GM12878 (cell line): ENCODE data around the gene MAGI2. TPM values are rescaled to one million over a fixed set of nuclear protein-coding genes. Genes with fewer than 3 reads are reported as not detected.

ENCODE experiments used
- ATAC-seq: fragments of 200-7000 bp; cut with Tn5 transposase; 3 replicates; pipeline ENCODE4 v1.9.1; 2020; ENCODE audit warnings: mild to moderate bottlenecking, moderate library complexity
- BruUV-seq: library from RNA; stranded (reverse); fragments of 400-500 nt; replicated peaks from 2 replicates; lab custom pipeline; 2021; lab: Mats Ljungman, UMichigan
- CTCF ChIA-PET: fragments of 300-600 bp; sonication (Branson Sonifier 250); formaldehyde crosslinking; extraction: SDS; loops from one replicate; lab custom pipeline; 2021; ENCODE audit warnings: inconsistent platforms; lab: Yijun Ruan, JAX
- POLR2A ChIA-PET: fragments of 350-600 bp; formaldehyde crosslinking; extraction: SDS; loops from one replicate; lab custom pipeline; 2021; ENCODE audit warnings: inconsistent platforms; lab: Charles Lee
- RAD21 ChIA-PET: fragments of 300-600 bp; sonication (Branson Sonifier 250); formaldehyde crosslinking; loops from one replicate; lab custom pipeline; 2023; ENCODE audit warnings: antibody characterized with exemption; ENCODE audit not compliant: unreplicated experiment; lab: Charles Lee
- SMC1A ChIA-PET: fragments of 300-600 bp; sonication (Branson Sonifier 250); formaldehyde crosslinking; loops from one replicate; lab custom pipeline; 2023; ENCODE audit not compliant: unreplicated experiment, uncharacterized antibody; lab: Charles Lee
- DNase-seq: peaks from one replicate; pipeline ENCODE4 v3.0.0-alpha.2; 2011; ENCODE audit warnings: low read depth, low spot score
- FAIRE-seq: peaks from 3 replicates; lab custom pipeline; 2011; peaks lifted over from hg19 to GRCh38; lab: Jason Lieb, UNC
- H2AFZ ChIP-seq: 2 replicates; pipeline ENCODE4 v1.6.0; 2011; ENCODE audit warnings: low read depth, low read length, control low read depth; ENCODE audit not compliant: control insufficient read depth
- H3K27ac ChIP-seq: 2 replicates; pipeline ENCODE4 v1.5.1; 2011; ENCODE audit warnings: control low read depth; ENCODE audit not compliant: control insufficient read depth, insufficient read depth
- H3K27me3 ChIP-seq, 2 experiments: replicated peaks in 1 of 2; 2 replicates each; pipeline versions ENCODE4 v1.6.0 to v1.6.1; 2011; ENCODE audit warnings: low read length in 1 of 2; ENCODE audit not compliant: control insufficient read depth in 2 of 2, insufficient read depth in 2 of 2
- H3K36me3 ChIP-seq, 2 experiments: 2 replicates each; pipeline ENCODE4 v1.5.1; 2011; ENCODE audit warnings: low read length in 1 of 2; ENCODE audit not compliant: control insufficient read depth in 2 of 2, insufficient read depth in 2 of 2
- H3K4me1 ChIP-seq: 2 replicates; pipeline ENCODE4 v1.6.1; 2011; ENCODE audit warnings: mild to moderate bottlenecking, low read length, moderate library complexity, mixed read lengths; ENCODE audit not compliant: control insufficient read depth, insufficient read depth
- H3K4me2 ChIP-seq: 2 replicates; pipeline ENCODE4 v1.6.0; 2011; ENCODE audit warnings: control low read depth; ENCODE audit not compliant: control insufficient read depth, insufficient read depth
- H3K4me3 ChIP-seq: fragments of 200-600 bp; sonication (generic); 2 replicates; pipeline ENCODE4 v1.5.1; 2016
- H3K79me2 ChIP-seq: 2 replicates; pipeline ENCODE4 v1.6.0; 2011; ENCODE audit warnings: low read length; ENCODE audit not compliant: control insufficient read depth, insufficient read depth
- H3K9ac ChIP-seq: 2 replicates; pipeline ENCODE4 v1.8.0; 2011; ENCODE audit warnings: low read length, control low read depth, mixed read lengths; ENCODE audit not compliant: control insufficient read depth, insufficient read depth
- H3K9me3 ChIP-seq: replicated peaks from 3 replicates; pipeline ENCODE4 v1.5.1; 2011; ENCODE audit warnings: mild to moderate bottlenecking, low read length; ENCODE audit not compliant: control insufficient read depth, insufficient read depth
- H4K20me1 ChIP-seq: 2 replicates; pipeline ENCODE4 v1.6.0; 2011; ENCODE audit not compliant: control insufficient read depth, insufficient read depth
- BCL11A ChIP-seq: IDR thresholded peaks from 2 replicates; pipeline ENCODE4 v1.6.1; 2011; ENCODE audit warnings: low read depth, low read length
- CTCF ChIP-seq, 3 experiments: IDR thresholded peaks in 2 of 3; conservative IDR thresholded peaks in 1 of 3; 2 replicates each; pipeline ENCODE4 v1.5.1; 2011; ENCODE audit warnings: low read depth in 3 of 3, low read length in 3 of 3, mild to moderate bottlenecking in 3 of 3, control low read depth in 2 of 3, moderate library complexity in 2 of 3, inconsistent platforms in 1 of 3, mixed read lengths in 1 of 3; ENCODE audit not compliant: control insufficient read depth in 2 of 3, insufficient read depth in 1 of 3; ENCODE audit errors: extremely low read depth in 1 of 3
- DPF2 ChIP-seq: fragments of 450-650 bp; IDR thresholded peaks from 2 replicates; pipeline ENCODE4 v1.6.1; 2017; ENCODE audit warnings: mild to moderate bottlenecking
- POLR2AphosphoS2 ChIP-seq: IDR thresholded peaks from 2 replicates; pipeline ENCODE4 v1.6.1; 2011; ENCODE audit warnings: low read depth, mild to moderate bottlenecking, low read length, improper control_type of control experiment, moderate library complexity
- WGBS: methylation state at CpG from one replicate; pipeline ENCODE4 v1.1.6; 2016; ENCODE audit warnings: low lambda C conversion rate; ENCODE audit not compliant: insufficient replicate concordance, insufficient coverage; ENCODE audit errors: missing lambda C conversion rate; 5-methylcytosine and 5-hydroxymethylcytosine counted together
- in situ Hi-C: fragments of 300-500 bp; cut with MboI; formaldehyde crosslinking; loops from 9 replicates; pipeline ENCODE4 v1.14.3; 2018; ENCODE audit warnings: mixed read lengths
- intact Hi-C: fragments of 100-400 bp; cut with micrococcal nuclease; formaldehyde crosslinking; loops from one replicate; pipeline ENCODE4 v1.14.2; 2022; ENCODE audit not compliant: unreplicated experiment
- polyA plus RNA-seq, 11 experiments: library from polyadenylated mRNA; depleted of rRNA in 4 of 11; unstranded in 6 of 11; stranded (reverse) in 5 of 11; fragments of >200 nt; fragmentation: Nextera tagmentation in 4 of 11; fragmentation: Illumina TruSeq in 1 of 11; extraction: Ambion mirVana in 4 of 11; extraction: Trizol in 1 of 11; gene quantifications; 1 replicate in 1 of 11; 2 replicates in 10 of 11; pipeline versions ENCODE4 v1.2.1 to v1.2.3, GENCODE V29; 2011 to 2016; ENCODE audit warnings: inconsistent platforms in 2 of 11, missing spikeins in 2 of 11, low read depth in 1 of 11
- total RNA-seq, 4 experiments: library from RNA; depleted of rRNA in 3 of 4; stranded (reverse); fragments of >200 nt in 3 of 4; fragmentation: Illumina TruSeq in 1 of 4; extraction: Trizol in 1 of 4; gene quantifications; 2 replicates each; pipeline versions ENCODE4 v1.2.1 to v1.2.3, GENCODE V29; 2013 to 2021

MAGI2 gene
- total and polyA plus RNA-seq, 10 of the 15 experiments (the other 5 are each of a cell fraction or from before 2014, with no cell fraction given), result 0.01 to 0.31 (median 0.05) TPM; not detected in 2

- FAIRE-seq (no peak), ATAC-seq (no peak), DNase-seq (no peak)
- ChIA-PET POLR2A (no interaction called here), SMC1A (interaction anchor here (1.1 kb wide), 1 partner anchor 44 kb away, joined by 3 read pairs; no protein-coding TSS in a partner anchor), RAD21 (no interaction called here), CTCF (interaction anchor here (0.9 to 1.3 kb wide), 2 partner anchors 10 to 300 kb away, joined by 3 to 4 read pairs; no protein-coding TSS in a partner anchor)
- no TSS peak for BruUV-seq
- no peaks in the 10 kb centered on the region for H3K4me1 ChIP-seq
- H3K79me2 ChIP-seq, result no peaks in the 10 kb centered on the region
- WGBS, result 100% methylated on average over 1 of the region's 1 CpG
- no peak overlapping the region for H3K4me2 ChIP-seq
- intact Hi-C loops (no loop called here), in situ Hi-C loops (no loop called here)
- H3K27ac ChIP-seq, result no peak overlapping the region
- H2AFZ ChIP-seq, result no peak overlapping the region
- no peak overlapping the region for H3K4me3 ChIP-seq
- no peaks in the 10 kb centered on the region for H3K9me3 ChIP-seq
- H4K20me1 ChIP-seq, result no peaks in the 10 kb centered on the region
- H3K27me3 ChIP-seq, result no peaks in the 10 kb centered on the region
- H3K9ac ChIP-seq, result no peak overlapping the region
- no peaks in the 10 kb centered on the region for H3K36me3 ChIP-seq
- no peak for TF ChIP-seq POLR2AphosphoS2
- TF ChIP-seq CTCF (IDR thresholded peaks at IDR 0.05 in 2 of 3, conservative IDR thresholded peaks at IDR 0.05 in 1 of 3; ENCODE audit: control insufficient read depth in 2 of 3, extremely low read depth in 1 of 3, insufficient read depth in 1 of 3, low read depth in 3 of 3, low read length in 3 of 3), result 0 out of 6 replicates have a peak, but pooled peaks of 1 of the 3 experiments have one; percentile 2
These were observed 1019.2 kb downstream of the MAGI2 start for GRCh38 chr7:78434281-78434680.

GRCh38 chr7:78433421-78433820 is 1020.0 kb downstream of the MAGI2 start:
- RAD21 ChIA-PET, result no interaction called here
- ATAC-seq, result no peak
- H3K4me2 ChIP-seq, result no peak overlapping the region

More at GRCh38 chr7:78433421-78433820, 1020.0 kb downstream of the MAGI2 start:
- DNase-seq (no peak), FAIRE-seq (no peak)
- no peaks in the 10 kb centered on the region for H4K20me1 ChIP-seq
- H3K9me3 ChIP-seq, result no peaks in the 10 kb centered on the region
- no peaks in the 10 kb centered on the region for H3K79me2 ChIP-seq
- no peaks in the 10 kb centered on the region for H3K4me1 ChIP-seq
- no peak overlapping the region for H3K4me3 ChIP-seq
- no peak overlapping the region for H3K9ac ChIP-seq
- POLR2A ChIA-PET, result no interaction called here
- BruUV-seq, result no TSS peak
- no peak overlapping the region for H3K27ac ChIP-seq
- in situ Hi-C loops (no loop called here), intact Hi-C loops (no loop called here)
- 0% methylated on average over 3 of the region's 3 CpGs for WGBS
- TF ChIP-seq DPF2 (no peak), BCL11A (no peak)
- H3K36me3 ChIP-seq, result no peaks in the 10 kb centered on the region
- SMC1A ChIA-PET, result interaction anchor here (0.6 kb wide), 1 partner anchor 520 kb away, joined by 3 read pairs; no protein-coding TSS in a partner anchor
- no peak overlapping the region for H2AFZ ChIP-seq
- H3K27me3 ChIP-seq, result no peaks in the 10 kb centered on the region
- CTCF ChIA-PET, result interaction anchor here (0.9 to 1.3 kb wide), 2 partner anchors 11 to 299 kb away, joined by 3 to 4 read pairs; no protein-coding TSS in a partner anchor
